Measurements from ENCODE around the gene PNMA8B. TPM values are rescaled to one million over a fixed set of nuclear protein-coding genes. Genes with fewer than 3 reads are reported as not detected.

Gene PNMA8B
- total RNA-seq, 3 donors from 2014 or later = 1.6 to 4.2 (median 2.2) TPM

- H3K27me3 ChIP-seq = no peaks in the 10 kb centered on the region
These were observed 34.1 kb downstream of the PNMA8B start for GRCh38 chr19:46461537-46461936.

GRCh38 chr19:46460981-46461380 is 34.7 kb downstream of the PNMA8B start:
- Histone ChIP-seq H3K27me3 (no peaks in the 10 kb centered on the region), H3K36me3 (no peaks in the 10 kb centered on the region), H3K9me3 (no peaks in the 10 kb centered on the region), H3K4me3 (no peak overlapping the region), H3K27ac (peak overlapping the region; percentile 66 to 69), H3K4me1 (no peaks in the 10 kb centered on the region)
- intact Hi-C loops (cut with DNase I; ENCODE audit: low total_unique reads) = loop anchor here (2.0 kb wide), 1 partner anchor 68 kb away; no protein-coding TSS in a partner anchor
- TF ChIP-seq POLR2A (IDR thresholded peaks at IDR 0.05) (no peak), POLR2AphosphoS5 (IDR thresholded peaks at IDR 0.05) (no peak), CTCF (IDR thresholded peaks at IDR 0.05) (no peak)
- no peak for DNase-seq (ENCODE audit: low spot score in 2 of 2)

More at GRCh38 chr19:46461537-46461936, 34.1 kb downstream of the PNMA8B start:
- Histone ChIP-seq H3K36me3 (no peaks in the 10 kb centered on the region), H3K4me1 (no peaks in the 10 kb centered on the region), H3K27ac (peak overlapping the region in 1 of 2 donors; percentile 69), H3K4me3 (no peak overlapping the region), H3K9me3 (no peaks in the 10 kb centered on the region)
- TF ChIP-seq POLR2A (IDR thresholded peaks at IDR 0.05) (no peak), POLR2AphosphoS5 (IDR thresholded peaks at IDR 0.05) (no peak), CTCF (IDR thresholded peaks at IDR 0.05) (no peak)
- intact Hi-C loops (cut with DNase I; ENCODE audit: low total_unique reads) = loop anchor here (2.0 kb wide), 1 partner anchor 67 kb away; no protein-coding TSS in a partner anchor
- DNase-seq (ENCODE audit: low spot score in 2 of 2) = peak in 1 of 2 donors; percentile 91

GRCh38 chr19:46460055-46460454 is 35.6 kb downstream of the PNMA8B start:
- no peak for TF ChIP-seq POLR2A (IDR thresholded peaks at IDR 0.05)
- TF ChIP-seq POLR2AphosphoS5 (IDR thresholded peaks at IDR 0.05) = no peak
- TF ChIP-seq CTCF (IDR thresholded peaks at IDR 0.05) = no peak
- intact Hi-C loops (cut with DNase I; ENCODE audit: low total_unique reads) = loop anchor here (2.0 kb wide), 1 partner anchor 69 kb away; no protein-coding TSS in a partner anchor
- Histone ChIP-seq H3K4me1 (no peaks in the 10 kb centered on the region), H3K4me3 (no peak overlapping the region), H3K9me3 (no peaks in the 10 kb centered on the region), H3K27ac (no peak overlapping the region), H3K36me3 (no peaks in the 10 kb centered on the region), H3K27me3 (no peaks in the 10 kb centered on the region)
- DNase-seq (ENCODE audit: low spot score in 2 of 2) = no peak

- DNase-seq (ENCODE audit: low spot score in 2 of 2) = no peak
- Histone ChIP-seq H3K9me3 (no peaks in the 10 kb centered on the region), H3K36me3 (no peaks in the 10 kb centered on the region), H3K4me1 (no peaks in the 10 kb centered on the region), H3K27ac (peak overlapping the region; percentile 29 to 60), H3K4me3 (no peak overlapping the region), H3K27me3 (no peaks in the 10 kb centered on the region)
- intact Hi-C loops (cut with DNase I; ENCODE audit: low total_unique reads) = no loop called here
- TF ChIP-seq POLR2A (IDR thresholded peaks at IDR 0.05) (no peak), POLR2AphosphoS5 (IDR thresholded peaks at IDR 0.05) (no peak), CTCF (IDR thresholded peaks at IDR 0.05) (no peak)
These were observed 38.7 kb downstream of the PNMA8B start for GRCh38 chr19:46456930-46457329.

- no peak for DNase-seq (ENCODE audit: low spot score in 2 of 2)
- no peak overlapping the region for H3K4me3 ChIP-seq
- H3K9me3 ChIP-seq = no peaks in the 10 kb centered on the region
- H3K27ac ChIP-seq = peak overlapping the region in 1 of 2 donors; percentile 58
- intact Hi-C loops (cut with DNase I; ENCODE audit: low total_unique reads) = no loop called here
- no peaks in the 10 kb centered on the region for H3K27me3 ChIP-seq
- TF ChIP-seq POLR2A (IDR thresholded peaks at IDR 0.05) = no peak
- TF ChIP-seq POLR2AphosphoS5 (IDR thresholded peaks at IDR 0.05) = no peak
- TF ChIP-seq CTCF (IDR thresholded peaks at IDR 0.05) = no peak
- H3K4me1 ChIP-seq = no peaks in the 10 kb centered on the region
- H3K36me3 ChIP-seq = no peaks in the 10 kb centered on the region
These were observed 41.4 kb downstream of the PNMA8B start for GRCh38 chr19:46454244-46454643.

Measured in breast epithelium (tissue), 4 donors.